Left ventricle myocardium inferior (tissue), 1 donor: Measurements from ENCODE around the gene CEPT1. TPM values are rescaled to one million over a fixed set of nuclear protein-coding genes. Genes with fewer than 3 reads are reported as not detected.

Source experiments
- DNase-seq: peaks from one replicate; pipeline ENCODE4 v3.0.0-alpha.2; 2020
- H3K27ac ChIP-seq: fragments of 200-600 bp; replicated peaks from 2 replicates; pipeline ENCODE4 v1.8.0; 2021
- H3K27me3 ChIP-seq: fragments of 200-600 bp; 2 replicates; pipeline ENCODE4 v1.8.0; 2021; ENCODE audit warnings: low read depth
- H3K36me3 ChIP-seq: fragments of 200-600 bp; 2 replicates; pipeline ENCODE4 v1.8.0; 2021
- H3K4me1 ChIP-seq: fragments of 200-600 bp; 2 replicates; pipeline ENCODE4 v1.8.0; 2021
- H3K4me3 ChIP-seq: fragments of 200-600 bp; 2 replicates; pipeline ENCODE4 v1.8.0; 2021; ENCODE audit warnings: mild to moderate bottlenecking, moderate library complexity
- H3K9me3 ChIP-seq: fragments of 200-600 bp; replicated peaks from 2 replicates; pipeline ENCODE4 v1.8.0; 2021
- CTCF ChIP-seq: fragments of 200-600 bp; IDR thresholded peaks from 2 replicates; pipeline ENCODE4 v1.8.0; 2021; ENCODE audit warnings: antibody characterized with exemption, mild to moderate bottlenecking, borderline replicate concordance
- intact Hi-C: fragments of 100-400 bp; cut with micrococcal nuclease; formaldehyde crosslinking; loops from one replicate; pipeline ENCODE4 v1.11.0; 2022
- total RNA-seq: library from RNA; stranded (reverse); fragmentation: NEBNext Ultra II Directional; extraction: Animal tissue kit (Norgen Biotek cat#: 25700); gene quantifications from one replicate; pipeline ENCODE4 v1.2.1, GENCODE V29; 2021
- donor health status: DM: no; HTN: yes; CAD: no; lungs with severe emphysema.

The CEPT1 gene
- total RNA-seq, 1 donor from 2014 or later = 14.0 TPM

GRCh38 chr1:111209622-111210021 lies 69.6 kb downstream of the CEPT1 start:
- H3K27me3 ChIP-seq = peaks cover 68% of the 10 kb centered on the region
- H3K9me3 ChIP-seq = no peaks in the 10 kb centered on the region
- no peaks in the 10 kb centered on the region for H3K36me3 ChIP-seq
- no peak overlapping the region for H3K4me3 ChIP-seq
- DNase-seq = no peak
- no peak overlapping the region for H3K27ac ChIP-seq
- H3K4me1 ChIP-seq = peaks cover 9% of the 10 kb centered on the region
- intact Hi-C loops = no loop called here
- TF ChIP-seq CTCF = no peak

- intact Hi-C loops = no loop called here
- Histone ChIP-seq H3K4me1 (no peaks in the 10 kb centered on the region), H3K9me3 (no peaks in the 10 kb centered on the region), H3K27me3 (peaks cover 45% of the 10 kb centered on the region), H3K4me3 (no peak overlapping the region), H3K27ac (no peak overlapping the region), H3K36me3 (no peaks in the 10 kb centered on the region)
- no peak for TF ChIP-seq CTCF
- no peak for DNase-seq
Measured at GRCh38 chr1:111211921-111212320, 71.9 kb downstream of the CEPT1 start.

GRCh38 chr1:111212634-111213335 lies 72.8 kb downstream of the CEPT1 start:
- no peak for DNase-seq
- Histone ChIP-seq H3K4me3 (no peak overlapping the region), H3K27me3 (peaks cover 44% of the 10 kb centered on the region), H3K4me1 (no peaks in the 10 kb centered on the region), H3K9me3 (no peaks in the 10 kb centered on the region), H3K36me3 (no peaks in the 10 kb centered on the region), H3K27ac (no peak overlapping the region)
- intact Hi-C loops = no loop called here
- TF ChIP-seq CTCF = no peak

GRCh38 chr1:111213412-111213811 lies 73.4 kb downstream of the CEPT1 start:
- Histone ChIP-seq H3K9me3 (no peaks in the 10 kb centered on the region), H3K27ac (no peak overlapping the region), H3K36me3 (no peaks in the 10 kb centered on the region), H3K27me3 (peaks cover 44% of the 10 kb centered on the region), H3K4me1 (no peaks in the 10 kb centered on the region), H3K4me3 (no peak overlapping the region)
- no peak for TF ChIP-seq CTCF
- DNase-seq = no peak
- intact Hi-C loops = no loop called here

- Histone ChIP-seq H3K4me1 (peaks cover 1% of the 10 kb centered on the region), H3K36me3 (no peaks in the 10 kb centered on the region), H3K4me3 (no peak overlapping the region), H3K9me3 (no peaks in the 10 kb centered on the region), H3K27ac (no peak overlapping the region), H3K27me3 (peaks cover 37% of the 10 kb centered on the region)
- intact Hi-C loops = no loop called here
- DNase-seq = no peak
- no peak for TF ChIP-seq CTCF
Measured at GRCh38 chr1:111214074-111214801, 74.2 kb downstream of the CEPT1 start.
